ENCODE results near the gene SLC1A1.

DNA sequence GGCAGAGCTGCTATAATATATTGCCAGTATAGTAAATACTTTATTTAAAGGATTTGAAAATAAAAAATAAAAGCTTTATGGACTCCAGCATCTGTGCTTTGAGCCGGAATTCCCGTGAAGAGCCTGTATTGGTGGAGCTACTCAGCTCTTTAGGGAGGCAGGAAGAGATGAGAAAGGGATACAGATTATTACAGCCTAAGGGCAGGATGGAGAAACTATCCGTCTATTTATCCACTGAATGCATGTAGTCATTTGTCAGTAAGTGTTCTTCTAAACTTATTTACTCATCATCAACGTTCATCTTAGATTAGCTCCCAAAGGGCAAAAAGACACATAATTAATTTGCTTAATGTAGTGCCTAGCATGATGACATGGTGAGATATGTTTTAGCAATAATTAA is 48.4 kb downstream of the SLC1A1 start:
- TF ChIP-seq POLR2AphosphoS5 (IDR thresholded peaks at IDR 0.05; ENCODE audit: low read depth) (no peak), JUNB (IDR thresholded peaks at IDR 0.05; ENCODE audit: unreplicated experiment) (no peak), EZH2phosphoT487 (IDR thresholded peaks at IDR 0.05; ENCODE audit: unreplicated experiment) (no peak), EZH2 (IDR thresholded peaks at IDR 0.05; ENCODE audit: low read depth, unreplicated experiment) (no peak)
- TF ChIP-seq, protein P1, sequence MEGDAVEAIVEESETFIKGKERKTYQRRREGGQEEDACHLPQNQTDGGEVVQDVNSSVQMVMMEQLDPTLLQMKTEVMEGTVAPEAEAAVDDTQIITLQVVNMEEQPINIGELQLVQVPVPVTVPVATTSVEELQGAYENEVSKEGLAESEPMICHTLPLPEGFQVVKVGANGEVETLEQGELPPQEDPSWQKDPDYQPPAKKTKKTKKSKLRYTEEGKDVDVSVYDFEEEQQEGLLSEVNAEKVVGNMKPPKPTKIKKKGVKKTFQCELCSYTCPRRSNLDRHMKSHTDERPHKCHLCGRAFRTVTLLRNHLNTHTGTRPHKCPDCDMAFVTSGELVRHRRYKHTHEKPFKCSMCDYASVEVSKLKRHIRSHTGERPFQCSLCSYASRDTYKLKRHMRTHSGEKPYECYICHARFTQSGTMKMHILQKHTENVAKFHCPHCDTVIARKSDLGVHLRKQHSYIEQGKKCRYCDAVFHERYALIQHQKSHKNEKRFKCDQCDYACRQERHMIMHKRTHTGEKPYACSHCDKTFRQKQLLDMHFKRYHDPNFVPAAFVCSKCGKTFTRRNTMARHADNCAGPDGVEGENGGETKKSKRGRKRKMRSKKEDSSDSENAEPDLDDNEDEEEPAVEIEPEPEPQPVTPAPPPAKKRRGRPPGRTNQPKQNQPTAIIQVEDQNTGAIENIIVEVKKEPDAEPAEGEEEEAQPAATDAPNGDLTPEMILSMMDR (conservative IDR thresholded peaks at IDR 0.05; ENCODE audit: low read depth in 2 of 2): no peak
